Fibroblast of skin of left quadriceps (primary cell): ENCODE data around the gene LRRC4C.
"Not testable (repeated sequence)": the region's sequence is repeated elsewhere in the genome, so short reads cannot be mapped to it uniquely, and the experiment has no call there.

Experiments
- DNase-seq, 2 experiments: peaks; one replicate each; pipeline ENCODE4 v3.0.0-alpha.2; 2013; ENCODE audit warnings: low read depth in 2 of 2

LRRC4C gene

DNA sequence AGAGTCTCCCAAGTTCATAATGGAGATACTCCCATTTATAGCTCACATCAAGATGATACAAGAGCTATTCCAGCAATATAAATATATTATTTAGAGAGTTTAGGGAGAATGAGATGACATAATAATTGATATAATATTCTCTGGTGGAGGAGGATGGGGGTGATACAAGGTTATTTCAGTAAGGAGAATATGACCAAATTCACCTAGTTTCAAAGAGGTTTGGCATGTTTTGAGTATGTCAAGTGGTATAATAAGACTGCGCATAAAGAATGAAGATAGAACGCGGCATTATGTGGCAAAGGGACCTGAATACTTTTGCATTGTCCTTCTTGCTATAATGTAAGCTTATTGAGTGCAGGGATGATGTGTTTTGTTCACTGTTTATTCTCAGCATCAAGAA, 1283.5 kb downstream of the LRRC4C start:
- no peak for DNase-seq

GRCh38 chr11:40170078-40170477, 1289.4 kb downstream of the LRRC4C start:
- DNase-seq, result no peak

DNA sequence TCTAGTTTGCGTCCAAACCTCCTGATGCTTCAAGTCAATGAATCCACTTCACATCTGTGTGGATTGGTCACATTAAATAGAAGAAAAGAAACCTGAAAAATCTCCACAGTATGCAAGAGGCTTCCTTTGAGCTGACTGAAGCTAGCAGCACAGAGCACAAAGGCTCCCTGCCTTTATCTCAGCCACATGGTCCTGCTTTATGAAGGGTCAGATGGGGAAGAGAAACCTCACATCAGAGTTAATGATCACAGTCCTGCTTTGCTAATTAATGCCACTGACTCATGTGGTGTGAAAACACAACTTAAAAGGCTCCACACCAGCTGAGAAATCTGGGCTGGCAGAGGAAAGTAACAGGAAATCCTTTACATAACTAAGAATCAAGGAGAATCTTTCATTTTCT, 1291.0 kb downstream of the LRRC4C start:
- DNase-seq, result no peak

DNA sequence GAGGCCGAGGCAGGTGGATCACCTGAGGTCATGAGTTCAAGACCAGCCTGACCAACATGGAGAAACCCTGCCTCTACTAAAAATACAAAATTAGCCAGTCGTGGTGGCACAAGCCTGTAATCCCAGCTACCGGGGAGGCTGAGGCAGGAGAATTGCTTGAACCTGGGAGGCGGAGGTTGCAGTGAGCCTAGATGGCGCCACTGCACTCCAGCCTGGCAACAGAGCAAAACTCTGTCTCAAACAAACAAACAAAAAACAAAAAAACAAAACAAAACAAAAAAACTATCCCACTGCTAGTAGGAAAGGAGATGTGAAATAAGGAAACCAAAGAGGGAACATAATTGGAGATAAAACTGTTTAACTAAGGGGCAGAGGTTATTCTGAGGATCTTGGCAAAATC, 1291.6 kb downstream of the LRRC4C start:
- DNase-seq, result not testable (repeated sequence)

- DNase-seq, result no peak
Observed at GRCh38 chr11:40166892-40167291, 1292.6 kb downstream of the LRRC4C start.

GRCh38 chr11:40162901-40163883, 1296.3 kb downstream of the LRRC4C start:
- no peak for DNase-seq

DNA sequence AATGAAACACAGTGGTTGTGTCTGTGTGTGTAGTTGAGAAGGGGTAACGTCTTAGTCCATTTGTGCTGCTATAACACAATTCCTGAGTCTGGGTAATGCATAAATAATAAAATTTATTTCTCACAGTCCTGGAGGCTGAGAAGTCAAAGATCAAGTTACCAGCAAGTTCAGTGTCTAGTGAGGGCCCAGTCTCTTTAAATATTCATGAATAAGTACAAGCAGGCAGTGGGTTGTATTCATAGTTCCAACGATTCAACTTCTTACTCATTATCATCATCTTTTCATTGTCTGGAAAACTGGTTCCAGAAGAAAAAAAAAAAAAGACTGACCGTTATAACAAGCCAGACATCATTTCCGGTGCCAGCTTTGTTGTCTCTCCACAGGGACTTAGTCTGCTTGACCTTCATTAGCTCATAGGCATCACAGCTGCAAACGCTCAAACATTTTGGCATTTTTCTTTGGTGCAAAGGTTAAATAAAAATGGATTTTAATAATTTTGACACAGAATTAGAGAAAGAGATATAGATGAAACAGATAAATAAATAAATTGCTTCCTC, 1297.5 kb downstream of the LRRC4C start:
- no peak for DNase-seq

GRCh38 chr11:40160418-40160817, 1299.0 kb downstream of the LRRC4C start:
- DNase-seq, result no peak

GRCh38 chr11:40149721-40150120, 1309.7 kb downstream of the LRRC4C start:
- no peak for DNase-seq

DNA sequence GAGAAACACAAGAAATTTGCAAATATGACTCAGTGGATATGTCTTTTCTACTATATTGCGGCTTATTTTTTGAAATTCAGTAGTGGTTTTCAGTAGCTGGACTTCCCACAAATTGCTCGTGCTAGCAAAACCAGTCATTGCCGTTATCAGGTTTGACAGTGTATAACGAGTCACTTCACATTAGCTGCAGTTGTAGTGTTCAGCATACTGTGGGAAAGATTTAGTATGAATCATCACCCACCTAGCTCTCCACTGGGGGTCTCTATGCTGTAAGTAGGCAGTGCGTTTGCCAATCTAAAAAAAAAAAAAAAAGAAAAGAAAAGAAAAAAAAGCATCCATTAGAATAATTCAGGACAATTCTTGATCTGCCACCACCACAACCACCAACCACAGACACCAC, 1318.9 kb downstream of the LRRC4C start:
- DNase-seq, result no peak

DNA sequence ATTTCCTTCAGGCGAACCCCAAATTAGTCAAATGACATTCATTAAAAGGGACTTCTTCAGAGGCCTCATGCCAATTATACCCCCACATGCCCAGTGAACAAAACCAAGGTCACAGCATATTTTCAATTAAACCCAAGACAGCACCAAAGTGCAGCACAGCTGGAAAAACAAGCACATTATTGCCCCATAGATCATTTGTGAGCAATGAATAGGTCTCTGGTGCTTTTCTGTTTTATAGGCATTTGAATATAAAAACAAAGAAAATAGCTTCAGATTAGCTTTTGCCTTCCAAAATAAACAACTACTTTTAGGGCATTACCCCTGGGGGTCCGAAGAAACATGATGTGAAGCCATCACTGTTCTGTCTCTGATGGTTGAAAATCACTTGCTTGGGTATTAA, 1319.9 kb downstream of the LRRC4C start:
- no peak for DNase-seq

DNA sequence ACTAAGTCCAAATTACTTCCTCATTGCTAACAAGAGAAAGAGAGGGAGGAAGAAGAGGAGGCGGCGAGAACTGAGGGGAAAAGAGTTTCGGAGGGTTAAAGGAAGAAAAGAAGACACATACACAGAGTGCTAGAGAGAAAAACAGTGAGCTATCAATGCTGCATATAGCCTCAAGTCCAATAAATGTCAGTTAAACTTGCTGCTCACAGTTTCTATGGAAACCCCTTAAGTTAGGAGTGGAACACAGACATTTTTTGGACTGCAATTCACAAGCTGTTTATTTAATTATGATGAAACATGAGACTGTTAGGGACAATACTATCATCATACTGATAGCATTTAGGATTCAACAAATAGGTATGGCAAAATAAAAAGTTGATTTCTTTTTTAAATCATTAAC, 1320.4 kb downstream of the LRRC4C start:
- no peak for DNase-seq

DNA sequence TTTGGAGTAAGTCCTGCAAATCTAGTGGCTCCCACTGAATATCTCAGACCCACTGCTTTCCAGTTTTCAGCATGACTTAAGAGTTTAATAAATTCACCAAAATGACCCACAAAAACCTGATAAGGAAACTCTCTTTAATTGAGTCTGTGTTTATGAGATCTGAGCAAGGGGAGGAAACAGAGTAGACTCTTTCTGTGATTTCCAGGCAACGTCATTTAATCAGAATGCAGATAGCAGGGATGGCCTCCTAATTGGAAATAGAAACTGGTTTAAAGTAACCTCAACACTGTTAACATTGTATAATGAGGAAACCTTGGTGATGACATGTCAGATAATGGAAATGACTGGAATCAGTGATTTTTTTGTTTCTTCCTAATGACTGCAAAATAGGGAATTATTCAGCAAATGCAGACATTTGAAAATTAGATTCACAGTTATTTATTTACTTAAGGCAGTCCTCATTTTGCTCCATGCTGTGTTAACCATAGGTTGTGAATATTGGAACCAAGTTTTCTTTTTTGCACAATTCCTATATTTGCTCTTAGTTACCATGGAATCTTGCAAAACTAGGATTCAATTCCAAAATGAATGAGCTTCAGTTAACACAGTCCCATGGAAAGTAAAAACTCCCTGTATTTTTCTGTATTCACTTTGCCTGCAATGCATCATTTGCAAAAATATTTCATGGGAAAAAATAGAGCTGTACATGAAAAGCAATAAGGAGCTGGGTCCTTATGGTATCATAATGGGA, 1324.5 kb downstream of the LRRC4C start:
- DNase-seq, result no peak

GRCh38 chr11:40133498-40133897, 1326.0 kb downstream of the LRRC4C start:
- DNase-seq, result no peak

DNA sequence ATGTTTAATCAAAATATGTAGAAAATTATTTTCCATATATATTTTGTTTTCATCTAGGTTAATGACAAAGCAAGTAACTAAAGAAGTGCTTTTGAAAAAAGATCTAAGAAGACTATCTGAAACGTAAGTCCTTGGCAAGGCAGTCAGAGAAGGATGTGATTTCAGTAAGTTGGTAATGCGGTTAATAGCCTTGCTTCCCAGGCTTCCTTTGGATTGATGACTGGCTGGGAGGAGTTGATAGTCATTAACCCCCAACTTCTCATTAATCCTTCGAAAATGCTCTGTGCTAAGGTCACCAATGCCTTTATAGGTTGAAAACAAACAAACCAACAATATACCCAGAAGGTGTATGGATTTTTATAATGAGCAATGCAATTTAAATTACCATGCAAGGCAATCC, 1326.5 kb downstream of the LRRC4C start:
- no peak for DNase-seq

GRCh38 chr11:40130427-40130826, 1329.0 kb downstream of the LRRC4C start:
- DNase-seq, result no peak

DNA sequence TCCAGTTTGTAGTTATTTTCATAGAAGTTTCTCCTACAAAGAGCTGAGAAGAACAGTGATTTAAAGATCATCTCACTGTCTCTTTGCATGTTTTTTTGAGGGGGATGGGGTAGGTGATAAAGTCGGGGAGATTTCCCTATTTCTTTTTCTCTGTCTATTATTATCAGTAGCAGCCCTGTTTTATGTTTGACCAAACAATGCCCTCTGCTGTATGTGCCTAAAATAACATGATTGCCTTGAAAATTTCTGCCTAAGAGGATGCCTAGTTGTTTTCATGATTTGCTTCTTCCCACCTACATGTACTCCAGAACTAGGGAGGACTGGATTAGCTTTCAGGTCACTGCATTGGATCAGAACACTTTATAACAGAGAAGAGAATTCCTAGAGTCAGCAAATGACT, 1330.2 kb downstream of the LRRC4C start:
- no peak for DNase-seq

GRCh38 chr11:40125054-40125453, 1334.4 kb downstream of the LRRC4C start:
- no peak for DNase-seq

- DNase-seq, result no peak
Observed at GRCh38 chr11:40119661-40120060, 1339.8 kb downstream of the LRRC4C start.

GRCh38 chr11:40118780-40119179, 1340.7 kb downstream of the LRRC4C start:
- no peak for DNase-seq

- no peak for DNase-seq
Observed at GRCh38 chr11:40118026-40118425, 1341.4 kb downstream of the LRRC4C start.

DNA sequence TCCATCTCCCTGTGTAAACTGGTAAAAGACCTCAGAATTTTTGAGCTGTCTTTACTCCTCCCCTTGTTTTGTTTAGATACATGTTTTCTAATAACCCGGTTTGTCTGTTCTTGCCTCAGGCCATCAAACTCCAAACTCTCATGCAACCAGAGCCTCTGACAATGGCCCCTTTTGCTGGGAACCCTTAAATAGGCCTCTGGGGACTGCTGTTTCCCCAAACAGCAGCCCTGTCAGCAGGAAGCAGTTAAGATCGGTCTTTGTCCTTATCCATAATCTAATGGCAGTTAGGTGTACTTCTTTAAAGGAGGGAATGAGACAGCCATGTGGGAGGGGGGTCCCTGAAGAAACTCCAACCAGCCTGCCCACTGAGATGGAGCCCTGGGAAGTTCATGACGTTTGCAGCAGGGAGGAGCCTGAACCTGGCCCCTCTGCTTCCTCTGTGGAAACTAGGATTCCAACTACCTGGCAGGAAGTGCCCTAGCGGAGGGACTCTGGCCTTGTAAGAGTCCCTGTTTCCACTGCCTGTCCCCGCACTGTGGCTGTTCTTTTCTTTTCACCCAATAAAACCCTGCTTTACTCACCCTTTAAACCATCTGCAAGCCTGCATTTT, 1354.4 kb downstream of the LRRC4C start:
- no peak for DNase-seq
